SK-N-SH (cell line): Measurements from ENCODE around the gene DSTN. TPM values are rescaled to one million over a fixed set of nuclear protein-coding genes. Genes with fewer than 3 reads are reported as not detected.

Experiments used
- CTCF ChIA-PET: fragments of 300-600, 350-600 bp; formaldehyde crosslinking; extraction: SDS; loops from one replicate; lab custom pipeline; 2021; lab: Yijun Ruan, JAX
- POLR2A ChIA-PET: fragments of 350-600 bp; sonication (Branson Sonifier 250); formaldehyde crosslinking; extraction: SDS; loops from one replicate; lab custom pipeline; 2020; ENCODE audit warnings: antibody characterized with exemption, inconsistent platforms; lab: Yijun Ruan, JAX
- DNase-seq: peaks from one replicate; pipeline ENCODE4 v3.0.0; 2012
- H2AFZ ChIP-seq: fragments of 200-600 bp; sonication (generic); 2 replicates; pipeline ENCODE4 v1.8.1; 2016; ENCODE audit warnings: antibody characterized with exemption, mild to moderate bottlenecking, low read depth
- H3F3A ChIP-seq: fragments of 200-600 bp; sonication (generic); replicated peaks from 2 replicates; pipeline ENCODE3; 2016; ENCODE audit warnings: antibody characterized with exemption, mild to moderate bottlenecking; ENCODE audit not compliant: insufficient read depth
- H3K27ac ChIP-seq, 2 experiments: fragments of 200-500 bp in 1 of 2; fragments of 200-600 bp in 1 of 2; sonication (Bioruptor generic) in 1 of 2; sonication (generic), shearing (Covaris generic) in 1 of 2; 2 replicates each; pipeline versions ENCODE4 v1.5.1 to v1.6.1; 2014 to 2016; ENCODE audit warnings: low read depth in 2 of 2, inconsistent platforms in 1 of 2, low read length in 1 of 2, mild to moderate bottlenecking in 1 of 2, mixed read lengths in 1 of 2
- H3K27me3 ChIP-seq: fragments of 200-600 bp; sonication (generic), shearing (Covaris generic); 2 replicates; pipeline ENCODE4 v1.6.1; 2016; ENCODE audit warnings: mixed run types; ENCODE audit not compliant: insufficient read depth
- H3K36me3 ChIP-seq, 2 experiments: fragments of 200-500 bp in 1 of 2; fragments of 200-600 bp in 1 of 2; sonication (Bioruptor generic) in 1 of 2; sonication (generic) in 1 of 2; replicated peaks in 1 of 2; 2 replicates each; pipeline versions ENCODE3 to v1.5.1; 2014 to 2016; ENCODE audit warnings: low read length in 1 of 2, mild to moderate bottlenecking in 1 of 2; ENCODE audit not compliant: insufficient read depth in 2 of 2, control insufficient read depth in 1 of 2
- H3K4me1 ChIP-seq, 2 experiments: fragments of 200-500 bp in 1 of 2; fragments of 200-600 bp in 1 of 2; sonication (Bioruptor generic) in 1 of 2; sonication (generic), shearing (Covaris generic) in 1 of 2; 2 replicates each; pipeline versions ENCODE4 v1.5.1 to v1.6.1; 2014 to 2016; ENCODE audit warnings: low read depth in 1 of 2, low read length in 1 of 2, mixed run types in 1 of 2; ENCODE audit not compliant: insufficient read depth in 2 of 2, control insufficient read depth in 1 of 2
- H3K4me2 ChIP-seq: fragments of 200-600 bp; sonication (generic), shearing (Covaris generic); 2 replicates; pipeline ENCODE4 v1.6.1; 2017; ENCODE audit warnings: mixed run types
- H3K4me3 ChIP-seq, 2 experiments: fragments of 200-500 bp in 1 of 2; fragments of 200-600 bp in 1 of 2; sonication (Bioruptor generic) in 1 of 2; sonication (generic), shearing (Covaris generic) in 1 of 2; 2 replicates each; pipeline versions ENCODE4 v1.5.1 to v1.8.1; 2014 to 2016; ENCODE audit warnings: low read depth in 2 of 2, inconsistent platforms in 1 of 2, low read length in 1 of 2, mild to moderate bottlenecking in 1 of 2, mixed read lengths in 1 of 2, moderate library complexity in 1 of 2
- H3K79me2 ChIP-seq: fragments of 200-600 bp; sonication (generic); 2 replicates; pipeline ENCODE4 v1.8.1; 2017; ENCODE audit warnings: mild to moderate bottlenecking; ENCODE audit not compliant: insufficient read depth
- H3K9ac ChIP-seq: fragments of 200-600 bp; sonication (generic); 2 replicates; pipeline ENCODE4 v1.6.1; 2017; ENCODE audit warnings: mixed run types
- H3K9me2 ChIP-seq: fragments of 200-600 bp; sonication (generic); 2 replicates; pipeline ENCODE4 v1.6.1; 2017; ENCODE audit warnings: mixed run types
- H3K9me3 ChIP-seq: fragments of 200-600 bp; sonication (generic); 2 replicates; pipeline ENCODE4 v1.6.1; 2017; ENCODE audit warnings: mixed run types, mild to moderate bottlenecking, moderate library complexity
- H4K20me1 ChIP-seq: fragments of 200-600 bp; sonication (generic); 2 replicates; pipeline ENCODE4 v1.6.1; 2017; ENCODE audit warnings: mild to moderate bottlenecking, mixed run types; ENCODE audit not compliant: insufficient read depth
- ELF1 ChIP-seq: IDR thresholded peaks from 2 replicates; pipeline ENCODE4 v1.4.0; 2012
- EP300 ChIP-seq, 2 experiments: IDR thresholded peaks; 2 replicates each; pipeline versions ENCODE4 v1.4.0 to v1.6.1; 2012; ENCODE audit warnings: borderline replicate concordance in 1 of 2, low read depth in 1 of 2, low read length in 1 of 2
- EZH2phosphoT487 ChIP-seq: fragments of 200-600 bp; sonication (generic); IDR thresholded peaks from 2 replicates; pipeline ENCODE4 v1.6.1; 2017; ENCODE audit warnings: low read depth, mixed run types, mild to moderate bottlenecking, antibody characterized with exemption, moderate library complexity, borderline replicate concordance
- FOSL2 ChIP-seq: IDR thresholded peaks from 2 replicates; pipeline ENCODE4 v1.4.0; 2012; ENCODE audit warnings: low read depth, mild to moderate bottlenecking, moderate library complexity, borderline replicate concordance
- FOXM1 ChIP-seq: IDR thresholded peaks from 2 replicates; pipeline ENCODE4 v1.4.0; 2012; ENCODE audit warnings: low read depth, mild to moderate bottlenecking
- JUND ChIP-seq: IDR thresholded peaks from 2 replicates; pipeline ENCODE4 v1.4.0; 2012
- MEF2A ChIP-seq: IDR thresholded peaks from 2 replicates; pipeline ENCODE4 v1.4.0; 2012; ENCODE audit warnings: low read depth, borderline replicate concordance
- MXI1 ChIP-seq: IDR thresholded peaks from 2 replicates; pipeline ENCODE4 v1.6.1; 2012; ENCODE audit warnings: mild to moderate bottlenecking, low read depth, low read length, improper control_type of control experiment
- NFIC ChIP-seq: IDR thresholded peaks from 2 replicates; pipeline ENCODE4 v1.4.0; 2012; ENCODE audit warnings: borderline replicate concordance
- POLR2AphosphoS5 ChIP-seq: IDR thresholded peaks from 2 replicates; pipeline ENCODE4 v1.6.1; 2012; ENCODE audit warnings: low read depth, low read length
- RAD21 ChIP-seq: IDR thresholded peaks from 2 replicates; pipeline ENCODE4 v1.6.1; 2012; ENCODE audit warnings: mild to moderate bottlenecking, low read length
- RCOR1 ChIP-seq: fragments of 150-350 bp; IDR thresholded peaks from 2 replicates; pipeline ENCODE4 v1.6.1; 2017; ENCODE audit warnings: antibody characterized with exemption, low read length
- SIN3A ChIP-seq: IDR thresholded peaks from 2 replicates; pipeline ENCODE4 v1.6.1; 2012; ENCODE audit warnings: low read depth, mild to moderate bottlenecking, low read length, moderate library complexity, borderline replicate concordance
- TAF1 ChIP-seq: IDR thresholded peaks from 2 replicates; pipeline ENCODE4 v1.6.1; 2012; ENCODE audit warnings: low read depth, mild to moderate bottlenecking, low read length, moderate library complexity, borderline replicate concordance
- TCF12 ChIP-seq: IDR thresholded peaks from 2 replicates; pipeline ENCODE4 v1.4.0; 2012
- TEAD4 ChIP-seq: IDR thresholded peaks from 2 replicates; pipeline ENCODE4 v1.4.0; 2012; ENCODE audit warnings: mild to moderate bottlenecking, borderline replicate concordance; ENCODE audit not compliant: insufficient read depth
- YY1 ChIP-seq: IDR thresholded peaks from 2 replicates; pipeline ENCODE4 v1.4.0; 2012; ENCODE audit warnings: low read depth, mild to moderate bottlenecking
- WGBS: methylation state at CpG from one replicate; pipeline ENCODE4 v1.1.6; 2017; ENCODE audit warnings: low lambda C conversion rate; 5-methylcytosine and 5-hydroxymethylcytosine counted together
- polyA plus RNA-seq, 3 experiments: library from polyadenylated mRNA; depleted of rRNA; stranded (reverse); fragments of >200 nt; gene quantifications; 2 replicates each; pipeline ENCODE4 v1.2.3, GENCODE V29; 2012
- TF ChIP-seq, protein P1 (sequence below): IDR thresholded peaks from 2 replicates; pipeline ENCODE4 v1.4.0; 2012; ENCODE audit warnings: low read depth
- TF ChIP-seq, protein P2 (sequence below): IDR thresholded peaks from 2 replicates; pipeline ENCODE4 v1.4.0; 2012; ENCODE audit warnings: low read depth, borderline replicate concordance
- TF ChIP-seq, protein P3 (sequence below): fragments of 200-600 bp; sonication (generic); IDR thresholded peaks from 2 replicates; pipeline ENCODE4 v1.6.1; 2017; ENCODE audit warnings: antibody characterized with exemption, mild to moderate bottlenecking, moderate library complexity
- TF ChIP-seq, protein P4 (sequence below): IDR thresholded peaks from 2 replicates; pipeline ENCODE4; 2012
- TF ChIP-seq, protein P5 (sequence below): fragments of 150-350 bp; IDR thresholded peaks from 2 replicates; pipeline ENCODE4 v1.6.1; 2016; ENCODE audit warnings: mild to moderate bottlenecking, low read depth, low read length
- TF ChIP-seq, protein P6 (sequence below): IDR thresholded peaks from 2 replicates; pipeline ENCODE4 v1.4.0; 2012; ENCODE audit warnings: low read depth, borderline replicate concordance

The DSTN gene
- polyA plus RNA-seq, 1 of the 3 experiments (the other 2 are of a cell fraction) = 167 TPM

DNA sequence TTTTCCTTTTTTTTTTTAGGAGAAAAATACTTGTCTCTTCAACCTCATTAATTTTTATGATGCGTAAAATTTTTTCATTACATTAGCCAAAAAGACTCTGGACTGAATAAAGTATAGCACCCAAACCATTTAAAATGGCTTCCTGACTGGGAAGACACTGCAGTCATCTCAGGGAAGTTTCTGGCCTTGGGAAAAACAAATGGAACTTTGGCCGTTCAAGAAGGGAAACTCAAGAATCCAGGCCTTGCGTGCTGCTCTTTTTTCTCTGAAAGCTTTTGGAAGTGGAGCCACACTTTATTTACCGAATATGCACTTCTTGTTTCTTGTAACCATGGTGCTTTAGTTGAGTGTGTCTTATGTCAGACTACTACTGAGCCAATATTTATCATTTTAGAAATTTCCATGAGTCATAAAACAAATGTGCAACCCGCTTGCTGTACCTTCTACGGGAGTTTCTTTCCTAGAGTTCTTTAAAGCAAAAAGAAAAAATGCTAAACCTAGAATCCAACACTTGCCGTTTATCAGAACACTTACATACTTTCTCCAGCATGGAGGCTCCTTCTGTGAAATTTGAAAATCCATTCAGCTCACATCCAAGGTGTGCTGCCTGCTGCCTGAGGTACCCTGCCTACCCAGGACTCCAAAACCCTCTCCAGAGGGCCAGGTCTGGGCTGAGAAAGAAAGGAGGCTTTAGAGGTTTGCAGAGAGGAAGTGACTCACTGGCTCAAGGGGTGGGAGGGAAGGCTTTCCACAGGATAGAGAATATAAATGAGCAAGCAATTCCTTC lies 11.5 kb upstream of the DSTN start:
- no peaks in the 10 kb centered on the region for H4K20me1 ChIP-seq
- no peaks in the 10 kb centered on the region for H3K27me3 ChIP-seq
- H3K4me2 ChIP-seq = peak overlapping the region; percentile 64
- H3K9ac ChIP-seq = peak overlapping the region; percentile 83
- H3F3A ChIP-seq = peaks cover 44% of the 10 kb centered on the region
- H3K79me2 ChIP-seq = peaks cover 7% of the 10 kb centered on the region; the same call in 1 of the 2 replicates
- 14% methylated on average over 7 of the region's 7 CpGs for WGBS
- H3K9me2 ChIP-seq = no peaks in the 10 kb centered on the region
- H3K27ac ChIP-seq = peak overlapping the region; percentile 84 to 100
- H2AFZ ChIP-seq = no peak overlapping the region
- POLR2A ChIA-PET = no interaction called here
- CTCF ChIA-PET = interaction anchor here (0.9 to 1.4 kb wide), 5 partner anchors 7 to 60 kb away, joined by 3 to 6 read pairs (median 3); partner anchors contain the start of gene DSTN
- H3K4me1 ChIP-seq = peaks cover 7 to 16% of the 10 kb centered on the region in 2 experiments; a peak in 3 of 4 replicates
- peak overlapping the region; percentile 33 to 56; a peak in 3 of 4 replicates for H3K4me3 ChIP-seq
- H3K36me3 ChIP-seq = no peaks in the 10 kb centered on the region
- no peak for DNase-seq
- H3K9me3 ChIP-seq = no peaks in the 10 kb centered on the region
- TF ChIP-seq POLR2AphosphoS5 = peak; percentile 88
- no peak for TF ChIP-seq RCOR1
- TF ChIP-seq, protein P1, sequence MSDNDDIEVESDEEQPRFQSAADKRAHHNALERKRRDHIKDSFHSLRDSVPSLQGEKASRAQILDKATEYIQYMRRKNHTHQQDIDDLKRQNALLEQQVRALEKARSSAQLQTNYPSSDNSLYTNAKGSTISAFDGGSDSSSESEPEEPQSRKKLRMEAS = peak; percentile 62; the same call in 1 of the 2 replicates
- no peak for TF ChIP-seq ELF1
- no peak for TF ChIP-seq SIN3A
- TF ChIP-seq, protein P2, sequence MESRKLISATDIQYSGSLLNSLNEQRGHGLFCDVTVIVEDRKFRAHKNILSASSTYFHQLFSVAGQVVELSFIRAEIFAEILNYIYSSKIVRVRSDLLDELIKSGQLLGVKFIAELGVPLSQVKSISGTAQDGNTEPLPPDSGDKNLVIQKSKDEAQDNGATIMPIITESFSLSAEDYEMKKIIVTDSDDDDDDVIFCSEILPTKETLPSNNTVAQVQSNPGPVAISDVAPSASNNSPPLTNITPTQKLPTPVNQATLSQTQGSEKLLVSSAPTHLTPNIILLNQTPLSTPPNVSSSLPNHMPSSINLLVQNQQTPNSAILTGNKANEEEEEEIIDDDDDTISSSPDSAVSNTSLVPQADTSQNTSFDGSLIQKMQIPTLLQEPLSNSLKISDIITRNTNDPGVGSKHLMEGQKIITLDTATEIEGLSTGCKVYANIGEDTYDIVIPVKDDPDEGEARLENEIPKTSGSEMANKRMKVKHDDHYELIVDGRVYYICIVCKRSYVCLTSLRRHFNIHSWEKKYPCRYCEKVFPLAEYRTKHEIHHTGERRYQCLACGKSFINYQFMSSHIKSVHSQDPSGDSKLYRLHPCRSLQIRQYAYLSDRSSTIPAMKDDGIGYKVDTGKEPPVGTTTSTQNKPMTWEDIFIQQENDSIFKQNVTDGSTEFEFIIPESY = no peak
- 0 out of 2 replicates have a peak, but pooled peaks have one; percentile 23 for TF ChIP-seq TEAD4
- TF ChIP-seq NFIC = no peak; the same call in none of the 2 replicates
- TF ChIP-seq, protein P3, sequence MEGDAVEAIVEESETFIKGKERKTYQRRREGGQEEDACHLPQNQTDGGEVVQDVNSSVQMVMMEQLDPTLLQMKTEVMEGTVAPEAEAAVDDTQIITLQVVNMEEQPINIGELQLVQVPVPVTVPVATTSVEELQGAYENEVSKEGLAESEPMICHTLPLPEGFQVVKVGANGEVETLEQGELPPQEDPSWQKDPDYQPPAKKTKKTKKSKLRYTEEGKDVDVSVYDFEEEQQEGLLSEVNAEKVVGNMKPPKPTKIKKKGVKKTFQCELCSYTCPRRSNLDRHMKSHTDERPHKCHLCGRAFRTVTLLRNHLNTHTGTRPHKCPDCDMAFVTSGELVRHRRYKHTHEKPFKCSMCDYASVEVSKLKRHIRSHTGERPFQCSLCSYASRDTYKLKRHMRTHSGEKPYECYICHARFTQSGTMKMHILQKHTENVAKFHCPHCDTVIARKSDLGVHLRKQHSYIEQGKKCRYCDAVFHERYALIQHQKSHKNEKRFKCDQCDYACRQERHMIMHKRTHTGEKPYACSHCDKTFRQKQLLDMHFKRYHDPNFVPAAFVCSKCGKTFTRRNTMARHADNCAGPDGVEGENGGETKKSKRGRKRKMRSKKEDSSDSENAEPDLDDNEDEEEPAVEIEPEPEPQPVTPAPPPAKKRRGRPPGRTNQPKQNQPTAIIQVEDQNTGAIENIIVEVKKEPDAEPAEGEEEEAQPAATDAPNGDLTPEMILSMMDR = no peak
- no peak for TF ChIP-seq MEF2A
- no peak; the same call in 1 of the 2 replicates for TF ChIP-seq FOXM1
- peak; percentile 56 for TF ChIP-seq TAF1
- TF ChIP-seq JUND = peak; percentile 69
- TF ChIP-seq EP300 (IDR thresholded peaks at IDR 0.05; ENCODE audit: borderline replicate concordance in 1 of 2, low read depth in 1 of 2, low read length in 1 of 2) = peak in 1 of 2 experiments; percentile 62; a peak in 2 of 4 replicates
- peak; percentile 74 for TF ChIP-seq TCF12
- TF ChIP-seq, protein P4, sequence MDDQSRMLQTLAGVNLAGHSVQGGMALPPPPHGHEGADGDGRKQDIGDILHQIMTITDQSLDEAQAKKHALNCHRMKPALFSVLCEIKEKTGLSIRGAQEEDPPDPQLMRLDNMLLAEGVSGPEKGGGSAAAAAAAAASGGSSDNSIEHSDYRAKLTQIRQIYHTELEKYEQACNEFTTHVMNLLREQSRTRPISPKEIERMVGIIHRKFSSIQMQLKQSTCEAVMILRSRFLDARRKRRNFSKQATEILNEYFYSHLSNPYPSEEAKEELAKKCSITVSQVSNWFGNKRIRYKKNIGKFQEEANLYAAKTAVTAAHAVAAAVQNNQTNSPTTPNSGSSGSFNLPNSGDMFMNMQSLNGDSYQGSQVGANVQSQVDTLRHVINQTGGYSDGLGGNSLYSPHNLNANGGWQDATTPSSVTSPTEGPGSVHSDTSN = peak; percentile 89
- TF ChIP-seq YY1 = peak; percentile 46; the same call in 1 of the 2 replicates
- TF ChIP-seq, protein P5, sequence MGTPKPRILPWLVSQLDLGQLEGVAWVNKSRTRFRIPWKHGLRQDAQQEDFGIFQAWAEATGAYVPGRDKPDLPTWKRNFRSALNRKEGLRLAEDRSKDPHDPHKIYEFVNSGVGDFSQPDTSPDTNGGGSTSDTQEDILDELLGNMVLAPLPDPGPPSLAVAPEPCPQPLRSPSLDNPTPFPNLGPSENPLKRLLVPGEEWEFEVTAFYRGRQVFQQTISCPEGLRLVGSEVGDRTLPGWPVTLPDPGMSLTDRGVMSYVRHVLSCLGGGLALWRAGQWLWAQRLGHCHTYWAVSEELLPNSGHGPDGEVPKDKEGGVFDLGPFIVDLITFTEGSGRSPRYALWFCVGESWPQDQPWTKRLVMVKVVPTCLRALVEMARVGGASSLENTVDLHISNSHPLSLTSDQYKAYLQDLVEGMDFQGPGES = no peak
- TF ChIP-seq RAD21 = no peak
- no peak for TF ChIP-seq EZH2phosphoT487
- TF ChIP-seq MXI1 = no peak
- TF ChIP-seq FOSL2 = peak; percentile 77
- TF ChIP-seq, protein P6, sequence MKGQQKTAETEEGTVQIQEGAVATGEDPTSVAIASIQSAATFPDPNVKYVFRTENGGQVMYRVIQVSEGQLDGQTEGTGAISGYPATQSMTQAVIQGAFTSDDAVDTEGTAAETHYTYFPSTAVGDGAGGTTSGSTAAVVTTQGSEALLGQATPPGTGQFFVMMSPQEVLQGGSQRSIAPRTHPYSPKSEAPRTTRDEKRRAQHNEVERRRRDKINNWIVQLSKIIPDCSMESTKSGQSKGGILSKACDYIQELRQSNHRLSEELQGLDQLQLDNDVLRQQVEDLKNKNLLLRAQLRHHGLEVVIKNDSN = no peak
